Tibial nerve (tissue), 3 donors: ENCODE data around the gene CLIC1.

ENCODE experiments used
- POLR2A ChIP-seq, 2 donors: fragments of 450-650 bp; IDR thresholded peaks; one replicate each; pipeline ENCODE4 v1.6.1; 2017; ENCODE audit warnings: antibody characterized with exemption in 2 of 2, mild to moderate bottlenecking in 2 of 2, moderate library complexity in 2 of 2
- TF ChIP-seq, protein P1 (sequence below), 5 experiments: fragments of 200-600 bp in 3 of 5; fragments of 450-650 bp in 2 of 5; sonication (generic) in 3 of 5; IDR thresholded peaks; one replicate each; pipeline ENCODE4 v1.5.1; 2016 to 2019; ENCODE audit warnings: antibody characterized with exemption in 5 of 5, mild to moderate bottlenecking in 3 of 5, moderate library complexity in 2 of 5

DNA sequence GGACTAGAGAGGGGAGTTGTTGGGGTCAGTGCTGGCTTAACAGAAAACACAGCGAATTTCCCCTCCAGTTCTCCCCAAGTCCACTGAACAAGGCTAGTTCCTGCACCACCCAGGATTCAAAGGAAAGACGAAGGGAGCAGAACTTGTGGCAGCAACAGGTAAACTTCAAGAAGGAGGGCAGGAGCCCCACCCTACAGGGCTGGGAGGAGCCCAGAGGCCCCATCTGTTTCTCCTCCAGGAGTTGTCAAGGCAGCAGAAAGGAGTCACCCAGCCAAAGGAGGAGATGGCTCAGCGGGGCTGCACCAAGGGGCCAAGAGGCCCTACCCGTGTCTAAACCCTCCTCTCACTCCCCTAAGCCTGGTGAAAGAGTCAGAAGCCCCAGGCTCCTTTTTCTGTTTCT lies 27.9 kb upstream of the CLIC1 start:
- TF ChIP-seq POLR2A (IDR thresholded peaks at IDR 0.05), result no peak
- TF ChIP-seq, protein P1, sequence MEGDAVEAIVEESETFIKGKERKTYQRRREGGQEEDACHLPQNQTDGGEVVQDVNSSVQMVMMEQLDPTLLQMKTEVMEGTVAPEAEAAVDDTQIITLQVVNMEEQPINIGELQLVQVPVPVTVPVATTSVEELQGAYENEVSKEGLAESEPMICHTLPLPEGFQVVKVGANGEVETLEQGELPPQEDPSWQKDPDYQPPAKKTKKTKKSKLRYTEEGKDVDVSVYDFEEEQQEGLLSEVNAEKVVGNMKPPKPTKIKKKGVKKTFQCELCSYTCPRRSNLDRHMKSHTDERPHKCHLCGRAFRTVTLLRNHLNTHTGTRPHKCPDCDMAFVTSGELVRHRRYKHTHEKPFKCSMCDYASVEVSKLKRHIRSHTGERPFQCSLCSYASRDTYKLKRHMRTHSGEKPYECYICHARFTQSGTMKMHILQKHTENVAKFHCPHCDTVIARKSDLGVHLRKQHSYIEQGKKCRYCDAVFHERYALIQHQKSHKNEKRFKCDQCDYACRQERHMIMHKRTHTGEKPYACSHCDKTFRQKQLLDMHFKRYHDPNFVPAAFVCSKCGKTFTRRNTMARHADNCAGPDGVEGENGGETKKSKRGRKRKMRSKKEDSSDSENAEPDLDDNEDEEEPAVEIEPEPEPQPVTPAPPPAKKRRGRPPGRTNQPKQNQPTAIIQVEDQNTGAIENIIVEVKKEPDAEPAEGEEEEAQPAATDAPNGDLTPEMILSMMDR (IDR thresholded peaks at IDR 0.05), result no peak
